Measurements from ENCODE around the gene NTHL1.

DNA sequence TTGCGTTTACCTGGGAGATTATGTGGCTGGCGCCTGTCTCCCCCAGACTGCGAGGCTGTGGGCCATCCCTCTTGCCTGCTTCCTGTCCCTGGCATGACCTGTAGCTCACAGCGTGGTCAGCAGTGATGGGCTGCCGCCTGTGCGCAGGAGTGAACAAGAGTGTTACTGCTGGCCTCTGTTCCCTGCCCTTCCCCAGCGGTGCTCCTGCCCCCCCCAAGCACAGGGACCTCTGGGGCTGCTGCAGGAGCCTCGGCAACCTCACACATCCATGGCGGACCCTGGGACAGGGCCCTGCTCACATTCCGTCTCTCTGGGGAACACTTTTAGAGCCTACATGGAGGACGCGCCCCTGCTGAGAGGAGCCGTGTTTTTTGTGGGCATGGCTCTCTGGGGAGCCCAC, 10.8 kb upstream of the NTHL1 start:
- no peak for TF ChIP-seq POLR2A (IDR thresholded peaks at IDR 0.05; ENCODE audit: insufficient read depth in 1 of 2, low read depth in 2 of 2, low read length in 2 of 2)
- TF ChIP-seq YEATS2 (CRISPR knock-in tag; IDR thresholded peaks at IDR 0.05; ENCODE audit: borderline replicate concordance) = no peak
- TF ChIP-seq SMAD1 (CRISPR knock-in tag; IDR thresholded peaks at IDR 0.05; ENCODE audit: borderline replicate concordance, low read depth) = no peak
- TF ChIP-seq HOXA7 (CRISPR knock-in tag; IDR thresholded peaks at IDR 0.05) = no peak
- TF ChIP-seq, protein P1, sequence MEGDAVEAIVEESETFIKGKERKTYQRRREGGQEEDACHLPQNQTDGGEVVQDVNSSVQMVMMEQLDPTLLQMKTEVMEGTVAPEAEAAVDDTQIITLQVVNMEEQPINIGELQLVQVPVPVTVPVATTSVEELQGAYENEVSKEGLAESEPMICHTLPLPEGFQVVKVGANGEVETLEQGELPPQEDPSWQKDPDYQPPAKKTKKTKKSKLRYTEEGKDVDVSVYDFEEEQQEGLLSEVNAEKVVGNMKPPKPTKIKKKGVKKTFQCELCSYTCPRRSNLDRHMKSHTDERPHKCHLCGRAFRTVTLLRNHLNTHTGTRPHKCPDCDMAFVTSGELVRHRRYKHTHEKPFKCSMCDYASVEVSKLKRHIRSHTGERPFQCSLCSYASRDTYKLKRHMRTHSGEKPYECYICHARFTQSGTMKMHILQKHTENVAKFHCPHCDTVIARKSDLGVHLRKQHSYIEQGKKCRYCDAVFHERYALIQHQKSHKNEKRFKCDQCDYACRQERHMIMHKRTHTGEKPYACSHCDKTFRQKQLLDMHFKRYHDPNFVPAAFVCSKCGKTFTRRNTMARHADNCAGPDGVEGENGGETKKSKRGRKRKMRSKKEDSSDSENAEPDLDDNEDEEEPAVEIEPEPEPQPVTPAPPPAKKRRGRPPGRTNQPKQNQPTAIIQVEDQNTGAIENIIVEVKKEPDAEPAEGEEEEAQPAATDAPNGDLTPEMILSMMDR (CRISPR knock-in tag; IDR thresholded peaks at IDR 0.05) = no peak
- TF ChIP-seq RFX5 (IDR thresholded peaks at IDR 0.05; ENCODE audit: low read depth, low read length) = no peak
- TF ChIP-seq, protein P2, sequence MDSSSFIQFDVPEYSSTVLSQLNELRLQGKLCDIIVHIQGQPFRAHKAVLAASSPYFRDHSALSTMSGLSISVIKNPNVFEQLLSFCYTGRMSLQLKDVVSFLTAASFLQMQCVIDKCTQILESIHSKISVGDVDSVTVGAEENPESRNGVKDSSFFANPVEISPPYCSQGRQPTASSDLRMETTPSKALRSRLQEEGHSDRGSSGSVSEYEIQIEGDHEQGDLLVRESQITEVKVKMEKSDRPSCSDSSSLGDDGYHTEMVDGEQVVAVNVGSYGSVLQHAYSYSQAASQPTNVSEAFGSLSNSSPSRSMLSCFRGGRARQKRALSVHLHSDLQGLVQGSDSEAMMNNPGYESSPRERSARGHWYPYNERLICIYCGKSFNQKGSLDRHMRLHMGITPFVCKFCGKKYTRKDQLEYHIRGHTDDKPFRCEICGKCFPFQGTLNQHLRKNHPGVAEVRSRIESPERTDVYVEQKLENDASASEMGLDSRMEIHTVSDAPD (CRISPR knock-in tag; IDR thresholded peaks at IDR 0.05) = no peak
- TF ChIP-seq JUND (CRISPR knock-in tag; IDR thresholded peaks at IDR 0.05) = no peak
- no peak for TF ChIP-seq BRCA1 (CRISPR knock-in tag; IDR thresholded peaks at IDR 0.05)
- no peak for TF ChIP-seq ZKSCAN8 (CRISPR knock-in tag; IDR thresholded peaks at IDR 0.05; ENCODE audit: borderline replicate concordance)
